COLO829 (cell line): ENCODE data around the gene BCOR.

ENCODE experiments used
- DNase-seq: peaks from one replicate; pipeline ENCODE4 v3.0.0; 2012; ENCODE audit warnings: low spot score

BCOR gene

DNA sequence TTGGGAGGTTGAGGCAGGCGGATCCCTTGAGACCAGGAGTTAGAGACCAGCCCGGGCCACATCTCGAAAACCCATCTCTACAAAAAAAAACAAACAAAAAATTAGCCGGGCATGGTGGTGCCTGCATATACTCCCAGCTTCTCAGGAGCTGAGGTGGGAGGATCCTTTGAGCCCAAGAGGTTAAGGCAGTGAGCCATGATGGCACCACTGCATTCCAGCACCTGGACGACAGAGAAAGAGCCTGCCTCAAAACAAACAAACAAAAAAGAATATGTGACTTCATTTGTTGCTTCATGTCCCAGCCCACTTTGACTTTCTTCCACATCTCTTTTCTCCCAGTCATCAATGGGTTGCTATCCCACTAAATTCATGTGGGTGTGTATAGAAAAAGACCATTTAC lies 79.7 kb downstream of the BCOR start:
- no peak for DNase-seq

DNA sequence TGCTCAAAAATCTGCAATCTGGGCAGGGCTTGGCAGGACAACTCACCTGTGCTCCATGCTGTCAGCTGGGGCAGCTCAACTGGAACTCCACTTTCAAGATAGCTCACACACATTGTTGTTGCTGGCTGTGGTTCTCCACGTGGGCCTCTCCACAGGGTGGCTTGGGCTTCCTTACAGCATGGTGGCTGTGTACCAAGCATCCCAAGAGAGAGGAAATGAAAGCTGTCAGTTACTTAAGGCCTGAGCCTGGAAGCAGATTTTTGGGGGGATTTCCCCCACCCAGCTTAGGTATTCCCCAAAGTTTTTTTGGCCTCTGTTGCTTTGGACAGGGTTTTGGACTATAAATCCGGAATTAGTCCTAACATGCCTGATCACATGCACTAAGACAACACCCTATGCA lies 81.0 kb downstream of the BCOR start:
- no peak for DNase-seq

DNA sequence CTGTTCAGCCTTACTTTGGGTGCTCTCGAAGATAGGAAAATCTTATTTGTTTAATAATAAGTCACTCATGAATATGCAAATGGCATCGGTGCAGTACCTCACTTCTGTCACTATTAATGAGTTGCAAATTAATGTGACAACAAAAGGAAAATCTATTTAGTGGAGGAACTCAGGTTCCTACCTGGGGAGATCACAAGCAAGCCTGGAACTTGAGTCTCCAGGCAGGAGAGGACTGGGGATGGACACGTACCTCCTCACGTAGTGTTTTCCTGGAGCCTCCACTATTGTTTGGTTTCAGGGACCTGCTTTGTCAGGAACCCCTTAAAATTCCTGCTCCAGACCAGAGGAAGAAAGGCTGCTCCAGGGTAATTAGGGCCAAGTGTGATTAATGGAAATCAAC lies 82.1 kb downstream of the BCOR start:
- DNase-seq: no peak

DNA sequence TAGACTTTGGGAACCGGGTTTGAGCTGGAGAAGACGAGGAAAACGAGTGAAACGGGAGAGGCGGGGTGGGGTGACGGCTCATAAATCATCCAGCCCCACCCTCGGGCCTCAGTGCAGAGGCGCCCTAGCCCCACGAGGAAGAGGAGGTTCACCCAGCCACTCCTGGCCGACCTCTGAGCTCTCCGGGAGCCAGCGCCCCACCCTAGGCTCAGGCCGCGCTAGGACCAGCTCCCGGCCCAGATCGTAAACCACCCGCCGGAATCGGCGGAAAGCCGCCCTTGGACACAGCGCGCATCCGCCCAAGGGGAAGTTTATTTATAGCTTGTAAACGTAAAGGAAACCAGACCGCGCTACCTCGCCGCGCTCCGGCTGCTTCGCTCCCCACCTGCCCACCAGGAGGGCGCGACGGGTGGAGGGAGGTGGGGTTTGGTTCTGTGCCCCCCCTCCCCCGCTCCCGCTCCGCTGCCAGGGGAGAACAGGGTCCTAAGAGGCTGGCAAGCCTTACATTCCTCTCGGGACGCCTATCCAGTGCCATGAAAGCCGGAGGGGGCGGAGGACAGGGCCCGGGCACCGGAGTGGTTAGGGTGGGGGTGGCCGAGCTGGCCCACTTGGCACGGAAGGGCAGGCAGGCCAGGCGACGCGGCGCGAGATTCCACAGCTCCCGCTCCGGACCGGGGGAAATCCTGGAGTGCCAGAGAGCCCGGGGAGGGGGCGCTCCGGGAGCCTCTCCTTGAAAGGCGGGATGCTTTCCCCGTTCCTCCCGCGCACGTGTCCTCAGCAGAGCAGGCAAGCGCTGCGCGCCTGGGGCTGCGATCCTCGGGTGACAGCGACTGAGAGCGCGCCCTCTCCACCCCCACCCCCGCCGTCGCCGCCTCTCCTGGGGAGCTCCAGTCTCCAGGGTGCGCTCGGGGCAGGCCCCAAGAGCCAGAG lies 84.2 kb downstream of the BCOR start:
- DNase-seq: peak; percentile 17

DNA sequence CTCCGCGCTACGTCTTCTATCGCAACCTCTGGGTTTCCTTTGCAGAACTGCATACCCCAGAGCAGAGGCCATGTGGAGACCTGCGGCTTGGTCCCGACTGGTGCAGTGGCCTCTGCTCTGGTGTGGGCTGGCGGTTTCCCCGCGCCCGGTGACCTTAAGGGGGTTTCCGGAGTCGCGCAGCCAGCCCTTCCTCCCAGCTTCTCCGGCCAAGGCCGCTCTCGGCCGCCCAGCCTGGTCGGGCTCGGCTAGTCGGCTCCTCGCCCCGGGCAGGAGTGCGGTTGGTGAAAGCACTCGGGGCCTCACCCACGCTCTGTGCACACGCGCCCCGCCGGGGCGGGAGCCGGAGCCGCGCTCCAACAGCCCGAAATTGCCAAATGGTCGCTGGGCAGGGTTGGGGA lies 84.9 kb downstream of the BCOR start:
- no peak for DNase-seq

DNA sequence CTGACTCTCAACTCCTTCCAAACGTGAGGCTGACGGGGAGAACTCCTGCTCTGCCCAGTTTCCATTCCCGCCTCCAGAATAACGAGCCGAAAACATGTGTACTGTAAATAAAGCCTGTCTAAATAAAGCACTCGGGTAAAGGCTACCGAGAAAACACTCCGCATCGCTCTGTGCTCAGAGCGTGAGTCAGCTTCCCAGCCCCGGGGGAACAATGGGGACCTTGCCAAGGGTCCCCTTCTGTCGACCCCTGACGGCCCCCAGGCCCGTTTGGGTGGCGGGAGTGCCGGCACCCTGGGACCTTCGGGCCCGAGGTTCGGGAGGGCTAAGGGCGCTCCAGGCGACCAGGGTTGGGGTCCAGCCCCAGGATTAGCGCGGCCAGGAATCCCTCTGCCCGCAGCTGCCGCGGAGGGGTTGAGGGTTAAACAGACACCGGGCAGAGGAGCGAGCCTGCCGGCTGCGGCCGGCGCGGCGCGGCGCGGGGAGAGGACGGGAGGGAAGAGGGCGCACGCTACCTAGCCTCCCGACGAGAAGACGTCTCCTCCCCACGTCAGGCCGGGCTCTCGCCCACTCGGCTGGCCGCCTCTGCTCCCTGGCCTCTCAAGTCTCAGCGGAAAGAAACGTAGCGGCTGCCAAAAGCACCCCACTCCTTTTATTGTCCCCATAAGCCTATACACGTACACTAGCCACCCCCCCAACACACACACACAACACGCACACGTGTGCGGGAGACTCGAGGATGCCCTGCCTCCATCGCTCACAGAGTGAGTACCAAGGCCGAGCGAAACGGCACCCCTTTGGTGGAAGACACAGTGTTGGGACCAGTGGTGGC lies 85.5 kb downstream of the BCOR start:
- no peak for DNase-seq

DNA sequence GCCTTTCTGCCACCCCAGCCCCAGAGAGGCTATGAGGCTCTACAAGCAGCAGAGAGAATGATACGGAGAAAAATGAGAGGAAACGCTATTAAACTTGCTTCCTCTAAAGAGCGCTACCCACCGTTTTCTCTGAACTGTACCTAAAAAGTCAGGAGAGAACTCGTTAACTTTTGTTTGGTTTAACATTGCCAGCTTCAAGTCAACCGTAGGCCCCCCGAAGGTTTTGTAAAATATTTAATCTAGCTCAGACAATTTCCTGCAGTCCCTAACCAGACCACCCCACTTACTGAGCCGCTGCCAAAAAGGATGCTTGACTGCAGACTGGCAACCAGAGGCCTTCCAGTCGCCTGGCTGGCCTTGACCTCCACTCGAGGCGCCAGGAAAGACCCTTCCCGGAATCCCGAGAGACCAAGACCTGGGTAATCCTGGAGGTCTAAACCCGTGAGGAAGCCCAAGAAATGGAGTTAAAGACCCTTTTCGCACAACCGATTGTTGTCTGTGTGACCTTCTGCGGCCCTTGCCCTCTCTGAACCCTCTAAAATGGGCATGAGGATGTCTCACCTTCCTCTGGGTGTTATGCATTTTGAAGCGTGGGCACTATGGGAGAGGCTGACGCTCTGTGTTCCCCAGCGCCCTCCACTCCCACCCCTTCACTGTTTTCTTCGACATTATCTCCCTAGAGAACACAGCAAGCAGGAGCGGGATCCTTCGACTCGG lies 86.3 kb downstream of the BCOR start:
- DNase-seq: no peak

DNA sequence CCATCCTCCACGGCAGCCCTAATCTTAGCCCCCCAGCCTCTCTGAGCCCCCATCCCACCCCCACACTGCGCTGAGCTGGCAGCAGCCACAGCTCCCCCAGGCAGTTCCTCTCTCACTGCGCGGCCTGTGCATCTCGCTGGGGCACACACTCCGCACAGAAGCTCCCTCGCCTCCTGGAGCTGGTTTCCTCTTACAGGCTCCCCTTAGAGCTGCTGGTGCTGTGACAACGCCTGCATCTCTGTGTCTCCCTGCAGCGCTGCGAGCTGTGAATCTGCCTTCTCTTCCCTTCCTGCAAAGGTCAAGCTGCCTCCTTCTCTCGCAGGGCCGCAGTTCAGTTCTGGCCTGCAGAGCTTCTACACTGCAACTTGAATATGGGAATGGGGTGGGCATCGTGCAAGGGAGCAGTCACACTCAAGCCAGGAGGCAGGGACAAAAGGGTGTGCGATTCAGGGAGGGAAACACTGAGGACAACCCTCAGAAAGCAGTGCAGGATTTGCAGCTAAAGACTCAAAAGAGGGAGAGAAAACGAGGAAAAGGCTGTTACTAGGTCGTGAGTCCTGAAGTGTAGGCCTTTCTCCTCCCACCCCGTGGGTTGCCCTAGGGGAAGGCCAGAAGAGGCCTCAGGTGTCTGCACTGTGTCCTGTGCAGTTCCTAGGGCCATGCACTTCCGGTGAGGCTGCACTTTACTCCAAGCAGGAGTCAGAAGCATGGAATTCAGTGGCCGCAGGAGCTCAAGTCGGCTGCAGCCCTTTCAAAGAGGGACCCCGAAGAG lies 87.0 kb downstream of the BCOR start:
- DNase-seq: no peak

DNA sequence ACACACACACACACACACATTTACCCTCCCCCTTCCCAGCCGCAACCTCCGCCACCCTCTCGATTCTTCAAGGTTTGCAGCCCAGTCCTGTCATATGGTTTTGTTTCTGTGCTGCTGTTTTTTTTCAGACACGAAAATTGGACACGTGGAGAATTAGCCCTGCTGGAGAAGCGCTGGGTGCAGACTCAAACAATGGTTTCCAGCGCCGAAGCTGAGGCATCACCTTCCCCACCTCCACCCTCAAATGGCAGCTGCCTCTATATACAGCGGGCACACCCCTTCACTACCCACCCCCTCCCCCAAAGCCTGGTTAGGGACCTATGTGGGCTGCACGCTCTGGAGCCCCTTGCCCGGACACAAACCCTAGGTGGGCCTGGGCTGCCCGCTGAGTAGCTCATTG lies 87.9 kb downstream of the BCOR start:
- DNase-seq: no peak

DNA sequence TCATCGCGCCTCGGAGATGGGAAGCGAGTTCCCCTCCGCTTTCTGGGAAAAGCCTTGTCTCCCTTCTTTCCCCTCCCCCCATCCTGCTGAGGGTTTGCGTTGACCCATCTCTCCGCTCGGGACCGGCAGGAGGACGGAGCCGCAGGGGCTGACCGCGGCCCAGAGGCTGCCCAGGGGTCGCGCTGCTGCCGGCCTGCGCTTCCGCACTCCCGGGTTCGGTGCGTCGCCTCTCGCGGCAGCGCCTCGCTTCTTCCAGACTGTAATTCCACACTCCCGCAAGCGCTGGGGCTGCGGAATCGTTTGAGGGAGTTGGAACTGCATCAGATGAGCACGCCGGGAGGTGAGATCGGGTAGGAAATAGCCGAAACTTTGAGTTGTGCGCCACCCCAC lies 88.3 kb downstream of the BCOR start:
- no peak for DNase-seq

DNA sequence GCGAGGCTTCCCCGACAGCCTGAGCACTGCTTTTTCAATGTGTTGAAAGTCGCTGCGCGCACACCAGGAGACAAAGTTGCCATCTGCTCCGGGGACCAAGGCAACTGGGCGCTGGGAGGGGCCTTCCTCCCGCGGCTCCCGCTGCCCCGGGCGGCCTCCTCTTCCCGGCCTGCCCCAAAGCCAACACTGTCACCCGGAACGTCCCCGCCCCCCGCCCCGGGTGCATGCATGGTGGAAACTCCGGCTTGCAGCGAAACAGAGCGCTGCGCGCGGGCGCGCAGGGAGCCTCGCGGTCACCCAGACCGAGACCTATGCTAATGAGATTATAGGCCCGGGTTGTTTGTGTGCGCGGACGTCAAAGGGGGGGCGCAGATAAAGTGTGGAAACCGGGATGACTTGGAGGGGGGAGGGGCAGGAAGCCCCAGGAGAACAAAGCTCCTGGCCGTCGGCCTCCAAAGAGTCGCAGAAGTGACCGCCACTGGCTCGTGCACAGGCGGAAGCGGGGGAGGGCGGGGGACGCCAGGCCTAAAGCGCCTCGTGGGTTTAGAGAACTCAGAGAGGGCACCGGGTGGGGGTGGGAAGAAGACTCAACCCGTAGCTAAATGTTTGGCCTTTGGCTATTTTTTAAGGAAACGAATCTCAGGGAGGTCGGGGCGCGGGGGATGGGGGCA lies 88.8 kb downstream of the BCOR start:
- DNase-seq: no peak

DNA sequence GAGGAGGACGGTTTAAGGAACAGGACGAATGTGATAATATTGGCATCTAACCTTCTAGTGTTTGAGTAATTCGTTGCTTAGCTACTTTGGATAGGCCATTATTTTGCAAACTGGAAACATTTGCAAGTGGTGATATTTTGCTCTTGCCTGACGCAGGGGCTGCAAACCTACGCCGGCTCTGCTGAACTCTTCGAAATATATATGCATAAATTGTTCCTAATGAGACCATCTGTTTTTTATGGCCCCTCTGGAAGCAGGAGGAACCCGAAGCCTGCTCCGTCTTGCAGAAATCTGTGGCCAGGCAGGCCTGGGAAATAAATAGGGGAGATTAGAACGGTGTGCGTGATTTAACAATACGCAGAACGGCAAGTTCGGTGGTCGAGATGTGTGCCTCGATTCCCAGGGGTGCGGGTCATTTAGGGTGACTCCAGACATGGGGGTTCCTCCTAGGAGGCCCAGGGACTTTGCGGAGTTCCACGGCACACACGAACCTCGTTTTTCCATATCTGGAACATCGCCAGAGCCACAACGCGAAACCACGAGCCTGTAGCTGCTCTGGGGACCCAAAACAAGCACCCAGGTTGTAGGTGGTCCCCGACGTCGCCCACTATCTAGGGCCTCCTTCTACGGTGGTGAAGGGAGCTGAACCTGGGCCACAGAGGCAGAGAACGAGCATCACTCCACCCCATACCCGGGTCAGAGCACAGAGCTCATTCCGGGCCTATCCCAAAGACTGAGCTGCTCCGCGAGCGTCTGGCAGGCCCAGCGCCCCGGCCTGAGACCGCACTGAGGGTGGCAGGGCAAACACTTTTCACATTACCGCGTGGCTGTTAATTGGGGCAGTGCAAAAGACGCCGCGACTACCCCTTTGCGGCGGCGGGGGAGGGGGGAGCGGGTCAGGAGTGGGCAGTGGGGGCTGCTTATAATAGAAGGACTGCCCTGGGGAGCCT lies 89.7 kb downstream of the BCOR start:
- no peak for DNase-seq

DNA sequence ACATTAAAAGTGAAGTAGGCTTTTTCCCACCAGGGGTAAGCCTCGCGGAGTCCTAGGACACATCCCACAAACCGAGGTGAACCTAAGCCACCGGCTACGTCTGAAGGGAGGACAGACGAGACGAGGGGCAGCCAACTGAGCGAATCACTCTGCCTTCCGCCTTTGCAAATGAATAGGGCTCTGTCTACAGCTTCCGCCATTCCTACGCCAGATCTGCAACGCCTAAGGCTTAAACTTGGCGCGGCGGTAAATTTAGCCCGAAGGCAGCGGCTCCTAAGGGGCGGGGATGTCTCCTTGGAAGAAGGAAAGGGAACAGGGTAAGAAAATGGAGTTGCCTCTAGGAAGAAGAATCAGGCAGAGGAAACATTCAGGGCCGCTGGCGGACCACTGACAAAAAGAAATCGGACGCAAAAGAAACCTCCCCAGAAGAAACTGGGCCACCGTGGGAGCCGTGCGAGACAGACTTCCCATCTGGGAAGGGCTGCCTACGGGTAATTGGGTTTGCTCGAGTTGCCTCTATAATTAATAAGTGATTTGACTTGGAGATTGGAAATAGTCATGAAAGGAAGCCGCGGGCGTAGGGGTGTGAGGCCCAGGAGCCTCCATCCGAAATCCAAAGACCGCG lies 90.5 kb downstream of the BCOR start:
- no peak for DNase-seq

DNA sequence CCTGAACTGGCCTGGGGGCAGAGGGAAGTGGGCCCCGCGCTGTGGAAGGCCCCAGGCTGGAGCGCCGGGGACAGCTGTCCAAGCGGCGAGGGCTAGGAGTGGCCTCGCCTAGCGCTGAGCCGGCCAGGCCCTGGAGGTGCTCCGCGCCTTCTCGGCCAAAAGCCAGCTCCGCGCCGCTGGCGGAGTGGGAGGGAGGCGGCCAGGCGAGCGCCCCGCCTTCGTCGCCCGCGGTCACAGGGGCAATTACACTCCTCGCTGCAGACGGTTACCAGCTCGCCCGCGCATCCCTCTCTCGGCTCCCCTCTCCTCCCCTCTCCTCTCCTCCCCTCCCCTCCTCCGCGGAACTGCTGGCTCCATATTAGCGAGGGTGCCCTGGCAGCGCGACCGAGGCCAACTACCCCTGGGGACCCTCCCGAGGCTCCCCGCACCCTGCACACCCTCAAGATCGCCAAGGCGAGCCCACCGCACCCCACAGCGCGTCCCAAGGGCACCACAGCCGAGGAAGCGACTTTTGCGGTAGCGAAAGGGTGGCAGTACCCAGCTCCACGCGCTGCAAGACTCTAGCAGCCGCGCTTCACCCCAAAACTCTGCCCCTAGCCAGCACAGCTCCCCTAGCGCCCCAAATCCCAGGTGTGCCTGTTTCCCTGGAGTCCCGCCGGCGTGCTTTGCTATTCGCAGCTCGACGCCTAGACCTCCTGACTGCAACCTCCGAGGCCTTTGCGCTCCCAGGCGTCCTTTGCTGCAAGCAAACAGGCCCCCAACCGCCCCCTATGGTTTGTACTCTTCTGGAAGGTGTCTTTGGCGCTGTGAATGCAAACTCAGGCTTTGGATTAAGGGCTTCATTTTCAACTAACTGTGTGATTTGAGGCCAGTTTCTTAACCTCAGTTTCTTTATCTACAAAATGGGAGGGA lies 91.4 kb downstream of the BCOR start:
- no peak for DNase-seq

DNA sequence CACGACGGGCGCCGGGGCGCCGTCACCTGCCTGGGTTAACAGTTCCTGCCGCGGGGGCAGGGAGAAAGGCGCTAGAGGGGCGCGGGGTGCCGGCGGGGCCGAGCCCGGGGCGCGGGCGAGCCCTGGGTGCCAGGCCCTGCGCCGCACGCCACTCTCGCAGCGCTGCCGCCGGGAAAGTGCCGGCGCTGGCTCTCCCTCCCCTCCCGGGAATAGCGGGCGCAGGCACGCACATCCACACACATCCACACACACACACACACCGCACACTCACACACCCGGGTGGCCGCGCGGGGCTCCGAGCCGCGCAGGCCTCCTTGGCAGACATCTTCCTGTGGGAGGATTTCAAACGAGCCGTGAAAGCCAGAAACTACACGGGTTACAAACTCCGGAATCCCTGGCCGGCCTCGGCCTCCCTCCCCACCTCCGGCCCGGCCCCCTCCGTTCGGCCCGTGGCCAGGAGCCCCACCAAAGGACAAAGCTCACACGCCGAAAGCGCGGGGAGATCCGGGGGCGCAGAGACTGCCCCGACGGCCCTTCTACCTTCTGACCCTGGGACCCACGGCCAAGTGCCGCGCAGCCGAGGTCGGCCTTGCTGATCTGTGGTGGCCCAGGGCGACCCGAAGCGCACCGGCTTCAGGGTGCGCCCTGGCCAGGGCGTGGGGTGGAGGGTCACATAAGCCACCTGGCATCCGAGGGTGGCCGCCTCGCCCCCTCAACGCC lies 92.3 kb downstream of the BCOR start:
- DNase-seq: no peak

DNA sequence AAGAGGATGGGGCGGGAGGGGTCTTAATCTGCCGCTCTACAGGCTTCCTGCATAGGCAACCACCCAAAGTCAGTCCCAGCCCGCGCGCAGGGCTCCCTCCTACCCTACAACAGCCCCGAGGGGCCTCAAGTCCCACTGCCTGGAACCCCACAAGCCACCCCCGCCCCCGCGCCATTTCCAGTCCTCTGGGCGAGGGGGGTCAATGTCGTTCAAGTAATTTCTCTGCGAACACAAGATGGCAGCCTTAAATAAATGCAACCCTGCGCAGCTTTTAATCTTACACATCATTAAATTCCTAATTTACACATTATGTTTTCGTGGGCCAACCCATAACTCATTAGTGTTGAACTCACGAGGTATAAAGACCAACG lies 92.9 kb downstream of the BCOR start:
- DNase-seq: no peak

DNA sequence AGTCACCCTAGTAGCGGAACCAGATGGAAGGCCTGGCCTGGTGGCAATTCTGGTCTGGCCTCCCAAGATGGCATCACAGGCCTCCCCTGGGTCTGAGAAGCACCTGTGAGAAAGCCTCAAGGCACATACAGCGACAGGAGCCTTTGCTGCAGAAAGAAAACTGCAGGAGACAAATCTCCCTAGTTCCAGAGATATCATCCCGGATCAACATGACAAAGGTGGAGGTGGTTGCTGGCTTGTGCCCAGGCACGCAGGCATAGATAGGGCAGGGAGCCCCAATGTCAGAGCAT lies 93.6 kb downstream of the BCOR start:
- DNase-seq: no peak
